ENCODE results near the gene RASSF9. TPM values are rescaled to one million over a fixed set of nuclear protein-coding genes. Genes with fewer than 3 reads are reported as not detected.

The RASSF9 gene
- total and polyA plus RNA-seq, 8 donors = 0.68 to 5.4 (median 1.2) TPM

- no peak for TF ChIP-seq CTCF (IDR thresholded peaks at IDR 0.05)
- Histone ChIP-seq H3K36me3 (no peaks in the 10 kb centered on the region), H3K27me3 (no peaks in the 10 kb centered on the region), H3K9me3 (no peaks in the 10 kb centered on the region), H3K4me1 (no peaks in the 10 kb centered on the region), H3K27ac (no peak overlapping the region), H3K4me3 (no peak overlapping the region)
- no peak for DNase-seq
- no peak for FAIRE-seq
- ATAC-seq = peak in 3 of 4 donors; percentile 32 to 78 (median 46)
- intact Hi-C loops (cut with DNase I) = no loop called here
These were observed 22.1 kb downstream of the RASSF9 start for GRCh38 chr12:85814071-85814470.

GRCh38 chr12:85809500-85809899 is 26.7 kb downstream of the RASSF9 start:
- no peaks in the 10 kb centered on the region for H3K36me3 ChIP-seq
- no peak overlapping the region for H3K4me3 ChIP-seq
- H3K27ac ChIP-seq = no peak overlapping the region
- no peak for DNase-seq
- no peak for FAIRE-seq
- ATAC-seq = no peak
- no peak for TF ChIP-seq CTCF (IDR thresholded peaks at IDR 0.05)
- H3K27me3 ChIP-seq = no peaks in the 10 kb centered on the region
- H3K9me3 ChIP-seq = no peaks in the 10 kb centered on the region
- intact Hi-C loops (cut with DNase I) = no loop called here
- no peaks in the 10 kb centered on the region for H3K4me1 ChIP-seq

GRCh38 chr12:85807730-85808129 is 28.5 kb downstream of the RASSF9 start:
- DNase-seq (no peak), FAIRE-seq (no peak), ATAC-seq (no peak)
- H3K4me3 ChIP-seq = no peak overlapping the region
- no peaks in the 10 kb centered on the region for H3K36me3 ChIP-seq
- no peaks in the 10 kb centered on the region for H3K4me1 ChIP-seq
- intact Hi-C loops (cut with DNase I) = no loop called here
- H3K9me3 ChIP-seq = no peaks in the 10 kb centered on the region
- no peaks in the 10 kb centered on the region for H3K27me3 ChIP-seq
- TF ChIP-seq CTCF (IDR thresholded peaks at IDR 0.05) = no peak
- no peak overlapping the region for H3K27ac ChIP-seq

- Histone ChIP-seq H3K36me3 (no peaks in the 10 kb centered on the region), H3K4me3 (no peak overlapping the region), H3K4me1 (no peaks in the 10 kb centered on the region), H3K27ac (no peak overlapping the region), H3K9me3 (no peaks in the 10 kb centered on the region), H3K27me3 (no peaks in the 10 kb centered on the region)
- no peak for TF ChIP-seq CTCF (IDR thresholded peaks at IDR 0.05)
- intact Hi-C loops (cut with DNase I) = no loop called here
- WGBS, 2 donors = 78 to 87% methylated on average over 5 of the region's 5 CpGs
- DNase-seq (no peak), ATAC-seq (peak in 1 of 4 donors; percentile 21), FAIRE-seq (no peak)
These were observed 30.6 kb downstream of the RASSF9 start for GRCh38 chr12:85805654-85806053.

GRCh38 chr12:85804663-85805062 is 31.5 kb downstream of the RASSF9 start:
- no peak for FAIRE-seq
- DNase-seq = no peak
- WGBS, 2 donors = 83 to 94% methylated on average over 3 of the region's 3 CpGs
- Histone ChIP-seq H3K4me3 (no peak overlapping the region), H3K9me3 (no peaks in the 10 kb centered on the region), H3K36me3 (no peaks in the 10 kb centered on the region), H3K27ac (no peak overlapping the region), H3K27me3 (no peaks in the 10 kb centered on the region), H3K4me1 (no peaks in the 10 kb centered on the region)
- no peak for ATAC-seq
- intact Hi-C loops (cut with DNase I) = no loop called here
- no peak for TF ChIP-seq CTCF (IDR thresholded peaks at IDR 0.05)

All from pancreas (tissue), 10 donors.